Lower leg skin (tissue), 4 donors: ENCODE results near the gene FAM53A. TPM values are rescaled to one million over a fixed set of nuclear protein-coding genes. Genes with fewer than 3 reads are reported as not detected.

Source experiments
- DNase-seq, 2 donors: peaks; one replicate each; pipeline ENCODE4 v3.0.0-alpha.2; 2019; ENCODE audit warnings: low spot score in 2 of 2
- H3K4me3 ChIP-seq: fragments of 200-600 bp; sonication (generic); 2 replicates; pipeline ENCODE4 v1.5.1; 2017; ENCODE audit warnings: mild to moderate bottlenecking, low read depth; ENCODE audit not compliant: poor library complexity, severe bottlenecking
- POLR2A ChIP-seq, 2 donors: fragments of 450-650 bp; IDR thresholded peaks; one replicate each; pipeline ENCODE4 v1.6.1; 2016 to 2017; ENCODE audit warnings: antibody characterized with exemption in 2 of 2, mild to moderate bottlenecking in 1 of 2, moderate library complexity in 1 of 2
- WGBS, 2 donors: methylation state at CpG; one replicate each; pipeline ENCODE4 v1.1.5; 2018; 5-methylcytosine and 5-hydroxymethylcytosine counted together
- intact Hi-C: fragments of 100-400 bp; cut with DNase I; formaldehyde crosslinking; loops from one replicate; pipeline ENCODE4 v1.15.0; 2023; ENCODE audit warnings: low total_unique reads
- total RNA-seq, 4 donors: library from RNA; depleted of rRNA; stranded (reverse); fragments of >200 nt; gene quantifications; one replicate each; pipeline ENCODE4 v1.1.0, GENCODE V29; 2016
- TF ChIP-seq, protein P1 (sequence below), 3 donors: fragments of 450-650 bp; IDR thresholded peaks; one replicate each; pipeline ENCODE4 v1.5.1; 2016; ENCODE audit warnings: antibody characterized with exemption in 3 of 3, mild to moderate bottlenecking in 3 of 3, moderate library complexity in 2 of 3

Gene FAM53A
- total RNA-seq, 4 donors from 2014 or later, result 1.2 to 7.5 (median 3.7) TPM

DNA sequence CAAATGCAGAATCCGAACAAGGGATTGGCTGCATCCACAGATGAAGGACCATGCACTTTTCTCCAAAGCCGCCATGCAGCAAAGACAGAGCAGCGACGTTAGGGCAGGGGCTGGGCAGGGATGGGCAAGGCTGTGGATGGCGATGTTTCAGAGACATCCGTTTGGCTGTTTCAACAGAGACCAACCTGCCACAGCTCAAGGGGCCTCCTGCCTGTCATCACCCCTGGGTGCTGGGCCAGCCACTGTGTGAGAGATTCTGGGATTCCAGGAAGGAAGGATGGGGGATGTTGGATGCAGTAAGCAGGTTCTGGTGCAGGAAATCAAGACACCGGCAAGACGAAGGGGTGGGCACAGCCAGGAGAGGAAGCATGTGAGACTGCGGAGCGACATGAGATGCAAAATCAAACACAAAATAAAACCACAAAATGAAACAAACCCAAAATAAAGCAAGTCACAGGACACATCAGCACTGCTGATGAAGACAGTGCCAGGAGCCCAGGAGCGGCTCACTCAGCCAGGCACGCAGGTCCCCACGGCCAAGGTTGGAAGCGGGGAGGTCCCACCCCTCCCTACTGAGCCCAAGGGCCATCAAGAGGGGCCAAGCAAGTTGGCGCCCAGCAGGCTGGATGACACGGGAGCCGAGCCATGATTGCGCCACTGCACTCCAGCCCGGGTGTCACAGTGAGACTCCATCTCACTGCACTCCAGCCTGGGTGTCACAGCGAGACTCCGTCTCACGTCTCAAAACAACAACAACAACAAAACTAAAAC, 68.1 kb downstream of the FAM53A start:
- no peak for TF ChIP-seq POLR2A (IDR thresholded peaks at IDR 0.05)
- TF ChIP-seq, protein P1, sequence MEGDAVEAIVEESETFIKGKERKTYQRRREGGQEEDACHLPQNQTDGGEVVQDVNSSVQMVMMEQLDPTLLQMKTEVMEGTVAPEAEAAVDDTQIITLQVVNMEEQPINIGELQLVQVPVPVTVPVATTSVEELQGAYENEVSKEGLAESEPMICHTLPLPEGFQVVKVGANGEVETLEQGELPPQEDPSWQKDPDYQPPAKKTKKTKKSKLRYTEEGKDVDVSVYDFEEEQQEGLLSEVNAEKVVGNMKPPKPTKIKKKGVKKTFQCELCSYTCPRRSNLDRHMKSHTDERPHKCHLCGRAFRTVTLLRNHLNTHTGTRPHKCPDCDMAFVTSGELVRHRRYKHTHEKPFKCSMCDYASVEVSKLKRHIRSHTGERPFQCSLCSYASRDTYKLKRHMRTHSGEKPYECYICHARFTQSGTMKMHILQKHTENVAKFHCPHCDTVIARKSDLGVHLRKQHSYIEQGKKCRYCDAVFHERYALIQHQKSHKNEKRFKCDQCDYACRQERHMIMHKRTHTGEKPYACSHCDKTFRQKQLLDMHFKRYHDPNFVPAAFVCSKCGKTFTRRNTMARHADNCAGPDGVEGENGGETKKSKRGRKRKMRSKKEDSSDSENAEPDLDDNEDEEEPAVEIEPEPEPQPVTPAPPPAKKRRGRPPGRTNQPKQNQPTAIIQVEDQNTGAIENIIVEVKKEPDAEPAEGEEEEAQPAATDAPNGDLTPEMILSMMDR (IDR thresholded peaks at IDR 0.05), result no peak
- no peak overlapping the region for H3K4me3 ChIP-seq
- DNase-seq, result peak; percentile 25 to 90
- intact Hi-C loops, result no loop called here
- WGBS, 2 donors, result 58 to 62% methylated on average over 22 of the region's 22 CpGs

DNA sequence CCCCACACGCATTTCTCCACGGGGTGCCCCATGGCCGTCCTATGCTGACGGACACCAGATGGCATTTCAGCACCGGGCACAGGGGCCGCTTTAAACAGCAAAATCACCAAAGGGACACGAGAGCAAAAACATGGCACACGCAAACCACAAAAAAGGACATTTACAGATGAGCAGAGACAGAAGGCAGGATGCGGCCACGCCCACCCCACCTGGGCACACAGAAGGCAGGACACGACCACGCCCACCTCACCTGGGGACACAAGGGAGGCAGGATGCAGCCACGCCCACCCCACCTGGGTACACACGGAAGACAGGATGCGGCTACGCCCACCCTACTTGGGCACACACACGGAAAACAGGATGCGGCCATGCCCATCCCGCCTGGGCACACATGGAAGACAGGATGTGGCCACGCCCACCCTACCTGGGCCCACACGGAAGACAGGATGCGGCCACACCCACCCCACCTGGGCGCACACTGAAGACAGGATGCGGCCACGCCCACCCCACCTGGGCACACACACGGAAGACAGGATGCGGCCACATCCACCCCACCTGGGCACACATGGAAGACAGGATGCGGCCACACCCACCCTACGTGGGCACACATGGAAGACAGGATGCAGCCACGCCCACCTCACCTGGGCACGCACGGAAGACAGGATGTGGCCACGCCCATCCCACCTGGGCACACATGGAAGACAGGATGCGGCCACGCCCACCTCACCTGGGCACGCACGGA, 69.1 kb downstream of the FAM53A start:
- WGBS, 2 donors, result 66 to 71% methylated on average over 31 to 36 of the region's 37 CpGs
- no peak for TF ChIP-seq POLR2A (IDR thresholded peaks at IDR 0.05)
- TF ChIP-seq, protein P1 (IDR thresholded peaks at IDR 0.05), result no peak
- intact Hi-C loops, result no loop called here
- DNase-seq, result no peak
- no peak overlapping the region for H3K4me3 ChIP-seq

DNA sequence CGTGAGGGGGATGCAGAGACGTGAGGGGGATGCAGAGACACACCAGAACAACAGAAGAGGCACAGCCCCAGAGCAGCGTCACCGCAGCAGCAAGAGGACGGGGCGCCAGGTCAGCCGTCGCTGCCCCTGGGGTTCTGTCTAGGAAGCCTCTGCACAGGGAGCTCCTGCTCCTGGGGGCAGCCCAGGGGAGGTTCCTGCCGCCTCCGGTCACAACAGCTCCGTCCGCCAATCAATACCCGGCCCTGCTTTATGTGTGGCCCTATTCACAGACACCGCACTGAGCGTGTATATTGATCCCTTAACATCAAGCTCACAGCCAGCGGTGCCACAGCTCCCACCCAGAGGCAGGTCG, 69.6 kb downstream of the FAM53A start:
- DNase-seq, result no peak
- H3K4me3 ChIP-seq, result no peak overlapping the region
- 86 to 94% methylated on average over 15 to 16 of the region's 17 CpGs for WGBS, 2 donors
- TF ChIP-seq, protein P1 (IDR thresholded peaks at IDR 0.05), result no peak
- no peak for TF ChIP-seq POLR2A (IDR thresholded peaks at IDR 0.05)
- intact Hi-C loops, result no loop called here

DNA sequence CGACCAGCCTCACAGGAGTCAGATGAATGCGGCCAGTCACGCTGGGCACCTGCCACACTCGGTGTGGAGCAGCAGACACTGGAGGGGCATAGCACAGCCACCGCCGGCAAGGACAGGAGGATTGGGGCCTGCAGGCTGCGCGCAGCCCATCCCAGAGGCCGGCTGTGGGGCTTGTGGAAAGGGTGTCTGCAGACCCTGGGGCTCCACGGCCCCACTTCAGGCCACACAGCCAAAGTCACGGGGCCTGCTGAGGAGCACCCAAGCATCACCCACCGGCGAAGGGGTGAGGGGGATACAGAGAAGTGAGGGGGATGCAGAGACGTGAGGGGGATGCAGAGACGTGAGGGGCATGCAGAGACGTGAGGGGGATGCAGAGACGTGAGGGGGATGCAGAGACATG, 70.1 kb downstream of the FAM53A start:
- H3K4me3 ChIP-seq, result no peak overlapping the region
- no peak for DNase-seq
- WGBS, 2 donors, result 88 to 90% methylated on average over 17 of the region's 17 CpGs
- intact Hi-C loops, result no loop called here
- no peak for TF ChIP-seq POLR2A (IDR thresholded peaks at IDR 0.05)
- TF ChIP-seq, protein P1 (IDR thresholded peaks at IDR 0.05), result no peak

DNA sequence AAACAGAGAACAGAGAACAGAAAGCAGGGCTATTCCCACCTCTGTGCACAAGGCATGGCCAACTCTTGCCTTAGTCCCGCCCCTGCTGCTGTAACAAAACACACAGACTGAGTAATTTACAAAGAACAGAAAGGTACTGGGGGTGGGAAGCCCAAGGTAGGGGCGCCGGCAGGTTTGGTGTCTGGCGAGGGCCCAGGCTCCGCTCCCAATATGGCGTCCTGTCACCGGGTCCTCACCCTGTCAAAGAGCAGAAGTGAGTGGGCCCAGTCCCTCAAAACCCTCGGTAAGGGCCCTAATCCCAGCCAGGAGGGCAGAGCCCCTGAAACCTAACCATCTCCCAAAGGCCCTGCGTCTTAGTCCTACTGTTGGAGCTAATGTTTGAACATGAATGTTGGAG, 71.0 kb downstream of the FAM53A start:
- WGBS, 2 donors, result 79 to 87% methylated on average over 8 to 9 of the region's 9 CpGs
- no peak overlapping the region for H3K4me3 ChIP-seq
- intact Hi-C loops, result no loop called here
- no peak for DNase-seq
- TF ChIP-seq POLR2A (IDR thresholded peaks at IDR 0.05), result no peak
- TF ChIP-seq, protein P1 (IDR thresholded peaks at IDR 0.05), result no peak
